Posterior vena cava (tissue), 2 donors: ENCODE measurements around the gene LRP1B. TPM values are rescaled to one million over a fixed set of nuclear protein-coding genes. Genes with fewer than 3 reads are reported as not detected.

ENCODE experiments used
- DNase-seq: peaks from one replicate; pipeline ENCODE4 v3.0.0-alpha.2; 2020; ENCODE audit warnings: low spot score
- intact Hi-C, 2 donors: fragments of 100-400 bp; cut with DNase I; formaldehyde crosslinking; loops; one replicate each; pipeline versions ENCODE4 v1.14.1 to v1.14.2; 2022 to 2023
- total RNA-seq, 2 donors: library from RNA; stranded (reverse); fragmentation: NEBNext Ultra II Directional; extraction: Animal tissue kit (Norgen Biotek cat#: 25700); gene quantifications; one replicate each; pipeline ENCODE4 v1.2.1, GENCODE V29; 2021
- donor health status: DM: yes; HTN: yes; CAD: no.
- donor health status: DM: yes; HTN: yes; CAD: no.

Gene LRP1B
- total RNA-seq, 2 donors from 2014 or later, result 0.46 to 0.48 TPM

DNA sequence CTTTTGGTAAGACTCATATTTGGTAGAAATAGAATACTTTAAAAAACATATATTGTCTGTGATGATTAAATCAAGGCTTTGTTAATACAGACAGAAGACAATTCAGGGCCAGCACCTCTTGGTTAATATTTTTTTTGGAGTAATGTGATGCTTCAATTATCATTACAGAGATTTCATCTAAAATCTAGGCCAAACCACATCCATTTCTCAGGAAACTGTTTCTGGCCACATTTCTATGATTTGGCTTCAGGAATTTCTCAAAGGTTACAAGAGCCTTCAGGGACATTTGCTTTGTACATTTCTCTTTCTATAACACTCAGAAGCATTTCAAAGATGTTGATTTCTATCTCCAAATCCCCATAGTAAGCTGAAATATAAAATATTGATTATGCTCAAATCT, 614.9 kb downstream of the LRP1B start:
- intact Hi-C loops, result loop anchor here in 1 of 2 donors (5.0 to 10.0 kb wide), 2 partner anchors 481 to 1076 kb away; no protein-coding TSS in a partner anchor
- DNase-seq, result no peak

DNA sequence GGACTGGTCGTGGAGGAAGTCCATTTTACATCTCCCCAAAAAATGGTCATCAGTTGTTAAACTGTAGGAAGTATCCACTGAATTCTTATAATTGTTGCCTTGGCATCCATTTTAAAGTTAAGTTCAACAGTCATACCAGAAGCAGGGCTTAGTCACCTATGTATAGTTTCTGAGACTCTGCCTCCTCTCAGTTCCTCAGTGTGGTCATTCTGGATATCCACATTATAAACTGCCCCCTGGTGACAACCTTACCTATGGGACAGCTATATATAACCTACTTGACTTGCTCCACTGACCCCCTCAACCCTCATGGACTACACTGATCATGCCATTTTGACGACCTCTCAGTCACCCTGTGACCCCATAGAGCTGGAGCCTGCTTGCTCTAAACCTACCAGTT, 617.0 kb downstream of the LRP1B start:
- no peak for DNase-seq
- intact Hi-C loops, result loop anchor here in 1 of 2 donors (10.0 kb wide), 1 partner anchor 479 kb away; no protein-coding TSS in a partner anchor

DNA sequence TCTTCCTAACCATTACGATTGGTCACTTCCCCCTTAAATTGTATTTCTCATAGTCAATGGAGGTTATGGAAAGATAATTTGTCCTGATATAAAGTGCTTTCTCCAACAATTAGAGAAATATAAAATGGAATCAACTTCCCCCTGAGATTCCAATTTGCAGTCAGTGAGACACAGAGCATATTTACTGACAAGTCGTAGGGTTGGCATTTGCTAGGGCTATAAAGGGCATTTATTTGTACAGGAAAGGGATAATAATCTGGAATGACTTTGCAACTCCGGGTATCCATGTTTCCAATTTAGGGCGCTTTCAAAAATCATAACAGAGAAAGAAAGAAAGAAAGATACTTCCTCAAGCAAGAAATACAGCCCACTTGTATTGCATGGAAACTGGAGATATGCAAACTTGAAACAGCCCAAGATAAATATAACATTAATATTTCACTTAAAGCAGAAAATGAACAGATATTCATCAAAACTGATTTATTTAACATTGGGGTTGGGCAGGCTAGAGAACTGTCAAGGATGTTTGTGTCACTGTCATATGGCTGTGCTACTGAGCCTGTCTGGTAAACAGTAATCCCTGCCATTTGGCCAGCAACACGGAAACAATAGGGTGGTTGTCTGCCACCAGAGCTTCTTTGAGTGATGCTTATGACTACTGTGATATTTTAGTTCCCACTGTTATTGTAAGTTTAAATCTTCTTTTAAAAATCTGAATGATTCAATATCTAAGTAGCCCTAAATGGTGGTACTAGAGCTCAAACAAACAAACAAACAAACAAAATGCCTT, 621.8 kb downstream of the LRP1B start:
- no peak for DNase-seq
- intact Hi-C loops, result no loop called here

DNA sequence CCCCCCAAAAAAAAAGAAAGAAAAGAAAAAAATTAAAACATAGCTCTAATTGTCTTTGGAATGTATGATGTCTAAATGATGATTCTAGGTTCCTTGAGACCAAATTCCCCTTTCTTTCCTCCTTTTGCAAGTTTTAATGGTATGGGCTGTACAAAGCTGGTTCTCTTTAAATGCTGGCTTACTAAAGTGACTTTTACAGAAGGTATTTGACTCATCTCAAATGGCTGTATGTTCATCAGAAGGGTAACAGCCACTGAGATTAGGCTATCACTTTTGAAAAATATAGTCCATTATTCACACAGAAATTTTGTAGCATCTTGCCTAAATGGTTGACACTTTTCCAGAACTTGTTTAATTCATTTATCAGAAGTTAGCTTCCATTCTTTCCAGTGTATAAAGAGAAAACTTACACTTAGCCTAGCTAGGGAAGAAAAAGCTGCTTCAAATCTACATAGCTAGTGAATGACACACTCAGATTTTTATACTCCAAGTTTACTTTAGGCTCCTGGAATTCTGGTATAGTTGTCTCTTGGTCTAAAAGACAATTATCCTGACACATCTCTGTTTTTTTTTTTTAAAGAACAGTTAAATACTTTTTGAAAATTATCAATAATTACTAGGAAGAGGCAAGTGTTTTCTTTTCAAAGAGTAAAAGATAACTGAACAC, 622.6 kb downstream of the LRP1B start:
- DNase-seq, result no peak
- intact Hi-C loops, result no loop called here

DNA sequence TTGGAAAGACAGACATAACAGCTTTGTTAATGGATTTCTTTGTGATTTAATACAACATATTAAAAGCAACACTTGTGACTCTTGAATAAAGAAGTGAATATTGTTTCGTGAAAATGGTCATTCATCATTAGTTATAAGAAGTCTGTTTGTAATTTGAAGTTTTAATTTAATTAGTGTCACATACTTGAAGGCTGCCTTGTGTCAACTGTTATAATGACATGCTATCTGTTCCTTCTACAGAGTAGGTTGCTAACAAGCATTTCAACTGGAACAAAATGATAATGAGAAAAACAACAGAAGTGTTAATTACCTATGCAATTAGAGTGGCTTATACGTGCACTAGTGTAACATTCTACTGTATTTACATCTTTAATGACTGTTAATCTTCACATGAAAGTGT, 624.7 kb downstream of the LRP1B start:
- no peak for DNase-seq
- intact Hi-C loops, result no loop called here

DNA sequence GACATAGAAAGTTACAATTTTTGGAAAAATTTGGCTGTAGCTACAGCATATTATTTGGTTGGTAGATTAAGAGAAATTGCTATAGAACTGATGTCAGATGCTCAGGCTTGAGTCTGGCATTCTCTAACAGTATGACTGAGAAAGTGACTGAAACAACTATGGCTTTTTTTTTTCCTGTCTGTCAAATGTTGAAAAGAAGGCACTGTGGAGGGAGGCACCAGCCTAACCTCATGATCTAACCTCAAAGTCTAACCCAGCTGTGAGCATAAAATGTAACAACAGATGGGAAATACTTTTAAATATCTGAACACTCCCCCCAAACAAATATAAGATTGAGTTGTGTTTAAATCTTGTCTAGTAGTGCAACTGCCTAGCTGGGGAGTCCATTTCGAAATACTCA, 629.1 kb downstream of the LRP1B start:
- no peak for DNase-seq
- intact Hi-C loops, result no loop called here

DNA sequence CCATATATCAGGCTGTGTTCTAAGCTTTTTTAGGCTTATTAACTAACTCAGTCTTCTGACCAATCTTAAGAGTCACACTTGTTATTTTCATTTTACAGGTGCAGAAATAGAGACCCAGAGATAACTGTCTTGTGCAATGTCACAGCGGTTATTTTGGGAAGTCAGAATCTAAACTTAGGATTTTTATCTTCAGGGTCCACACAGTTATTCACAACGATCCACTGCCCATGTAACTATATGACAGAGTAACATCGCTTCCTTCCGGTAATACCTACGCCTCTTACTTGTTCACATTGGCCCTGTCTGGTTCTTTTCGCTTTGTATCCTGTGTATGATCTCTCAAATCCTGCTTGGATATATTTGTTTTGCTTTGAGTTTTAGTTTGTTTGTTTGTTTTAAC, 631.7 kb downstream of the LRP1B start:
- intact Hi-C loops, result no loop called here

DNA sequence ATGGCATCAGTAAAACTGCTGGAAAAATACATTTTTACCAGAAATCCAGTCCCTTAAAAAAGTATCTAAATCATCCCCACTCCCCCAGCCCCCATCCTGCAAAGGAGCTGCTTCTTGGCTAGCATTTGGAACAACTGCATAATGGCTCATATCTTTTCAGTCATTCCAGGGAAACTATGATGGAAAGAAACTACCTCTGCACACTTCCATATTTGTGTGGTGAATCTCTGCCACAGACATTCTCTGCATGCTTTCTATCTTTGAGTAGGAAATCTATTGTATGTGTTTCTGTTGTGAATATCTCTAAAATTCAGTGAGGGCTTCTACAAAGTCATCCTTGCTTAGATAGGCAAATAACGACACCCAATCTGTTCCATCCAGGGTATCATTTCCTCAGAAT, 632.3 kb downstream of the LRP1B start:
- DNase-seq, result no peak
- intact Hi-C loops, result no loop called here

More for the DNA sequence above, 631.7 kb downstream of the LRP1B start:
- no peak for DNase-seq

DNA sequence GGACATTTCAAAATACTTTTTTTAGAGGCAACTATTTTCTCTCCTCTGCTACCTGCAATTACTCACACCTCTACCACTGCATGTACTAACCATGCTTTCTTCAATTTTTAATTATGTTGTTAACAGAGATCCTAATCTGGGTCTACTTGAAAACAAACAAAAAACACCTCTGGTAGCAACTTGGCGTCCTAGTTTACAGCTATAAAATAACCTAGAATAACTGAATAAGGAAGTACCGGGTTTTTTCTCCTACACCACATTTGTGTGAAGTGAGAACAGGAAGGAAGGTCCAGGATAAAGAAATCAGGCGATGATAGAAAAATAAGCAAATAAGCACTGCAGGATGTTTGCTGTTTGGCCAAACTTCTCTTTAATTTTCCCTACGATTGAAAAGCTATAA, 633.5 kb downstream of the LRP1B start:
- intact Hi-C loops, result no loop called here
- no peak for DNase-seq

GRCh38 chr2:141496810-141497209, 634.0 kb downstream of the LRP1B start:
- intact Hi-C loops, result no loop called here
- DNase-seq, result no peak

DNA sequence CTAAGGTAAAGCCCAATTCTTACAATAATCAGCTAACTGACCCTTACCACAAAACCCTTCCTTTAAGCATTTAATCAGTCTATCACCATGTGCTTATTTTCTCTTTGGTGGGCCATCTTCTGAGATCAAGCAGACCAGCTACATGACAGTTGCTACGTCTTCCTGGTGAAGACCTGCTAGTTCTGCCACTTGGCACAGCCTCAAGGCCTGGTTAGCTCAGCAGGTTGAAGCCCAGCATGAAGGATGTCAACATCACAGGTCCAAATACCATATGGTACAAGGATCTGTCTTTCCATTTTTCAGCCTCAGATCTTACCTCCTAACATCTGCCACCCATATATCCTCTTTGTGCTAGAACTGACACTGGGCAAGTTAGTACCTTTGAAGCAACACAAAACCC, 636.9 kb downstream of the LRP1B start:
- no peak for DNase-seq
- intact Hi-C loops, result no loop called here

GRCh38 chr2:141492816-141493215, 638.0 kb downstream of the LRP1B start:
- intact Hi-C loops, result no loop called here
- DNase-seq, result no peak

- DNase-seq, result no peak
- intact Hi-C loops, result no loop called here
Measured at GRCh38 chr2:141490886-141491285, 639.9 kb downstream of the LRP1B start.

DNA sequence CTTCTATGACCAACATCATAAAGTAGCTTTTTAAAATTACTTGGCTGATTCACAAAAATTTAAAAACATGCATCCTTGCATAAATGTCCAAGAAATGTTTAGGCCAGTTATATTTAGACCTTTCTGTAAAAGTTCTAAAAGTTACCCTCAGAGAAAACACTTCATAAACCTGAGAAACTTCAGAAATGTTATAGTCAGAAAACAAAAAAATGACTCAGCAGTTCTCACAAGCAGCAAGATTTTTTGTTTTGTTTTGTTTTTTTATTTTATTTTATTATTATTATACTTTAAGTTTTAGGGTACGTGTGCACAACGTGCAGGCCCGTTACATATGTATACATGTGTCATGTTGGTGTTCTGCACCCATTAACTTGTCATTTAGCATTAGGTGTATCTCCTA, 648.1 kb downstream of the LRP1B start:
- no peak for DNase-seq
- intact Hi-C loops, result no loop called here

GRCh38 chr2:141475801-141476200, 655.0 kb downstream of the LRP1B start:
- intact Hi-C loops, result no loop called here
- no peak for DNase-seq

GRCh38 chr2:141468761-141469160, 662.1 kb downstream of the LRP1B start:
- no peak for DNase-seq
- intact Hi-C loops, result no loop called here

DNA sequence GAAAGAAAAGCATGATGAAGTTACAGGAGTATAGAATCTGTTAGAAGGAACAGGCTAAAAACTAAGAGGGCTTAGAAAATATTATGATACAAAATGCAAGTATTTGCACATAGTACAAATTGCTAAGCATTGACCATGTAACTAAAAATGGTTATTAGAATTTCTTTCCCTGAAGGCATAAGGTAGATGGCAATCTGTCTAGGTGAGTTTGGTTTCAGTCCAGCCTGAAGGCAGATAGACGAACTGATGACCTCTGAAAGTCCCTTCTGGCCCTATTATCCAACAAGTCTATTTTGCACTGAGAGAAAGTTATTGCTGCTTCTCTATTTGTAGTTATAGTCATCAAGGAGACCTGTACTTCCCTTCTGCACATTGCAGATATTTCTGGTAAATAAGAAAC, 663.5 kb downstream of the LRP1B start:
- intact Hi-C loops, result no loop called here
- no peak for DNase-seq

DNA sequence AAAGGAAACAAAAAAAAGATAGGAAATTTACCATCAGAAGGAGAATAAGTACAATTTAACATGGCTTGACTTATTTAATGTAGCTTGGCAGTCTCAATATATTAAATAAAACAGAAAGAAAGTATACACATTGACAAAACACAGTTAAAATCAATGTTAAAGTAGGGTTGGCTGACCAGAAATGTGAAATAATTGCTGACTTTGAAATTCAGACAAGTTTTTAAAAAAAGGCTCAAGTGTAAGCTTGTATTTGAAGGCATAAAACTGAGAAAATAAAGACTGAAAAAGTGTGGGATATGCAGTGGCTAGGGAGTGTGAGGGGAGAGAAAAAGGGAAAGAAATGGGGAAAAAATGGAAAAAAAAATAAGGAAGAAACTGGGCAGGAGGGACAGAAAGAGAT, 665.8 kb downstream of the LRP1B start:
- intact Hi-C loops, result no loop called here
- no peak for DNase-seq

DNA sequence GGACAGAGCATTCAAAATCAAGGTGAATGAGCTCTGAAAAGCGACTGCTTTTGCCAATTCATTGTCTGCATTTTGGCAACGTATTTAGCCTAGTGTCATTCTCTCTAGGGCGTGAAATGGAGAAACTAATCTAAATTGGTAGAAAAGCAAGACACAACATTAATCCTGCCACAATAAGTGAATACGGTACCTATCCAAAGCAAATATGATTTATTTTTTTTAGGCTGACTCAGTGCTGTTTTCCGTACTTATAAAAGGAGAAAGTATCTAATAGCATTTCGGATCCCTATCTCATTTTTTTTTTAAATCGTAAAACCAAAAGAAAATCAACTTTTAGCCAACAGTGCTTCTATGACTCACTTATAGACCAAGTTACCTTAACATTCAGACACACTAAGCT, 672.5 kb downstream of the LRP1B start:
- no peak for DNase-seq
- intact Hi-C loops, result no loop called here

GRCh38 chr2:141455877-141456276, 674.9 kb downstream of the LRP1B start:
- intact Hi-C loops, result no loop called here

GRCh38 chr2:141455211-141455826, 675.5 kb downstream of the LRP1B start:
- no peak for DNase-seq
- intact Hi-C loops, result no loop called here

More at GRCh38 chr2:141455877-141456276, 674.9 kb downstream of the LRP1B start:
- no peak for DNase-seq
